ENCODE data around the gene FBXL20. TPM values are rescaled to one million over a fixed set of nuclear protein-coding genes. Genes with fewer than 3 reads are reported as not detected.

The FBXL20 gene
- total and polyA plus RNA-seq, 4 donors: 1.6 to 8.4 (median 5.2) TPM

- H3K27ac ChIP-seq (ENCODE audit: low read depth in 1 of 2, low read length in 2 of 2): no peak overlapping the region
- no peak overlapping the region for H3K9ac ChIP-seq (ENCODE audit: low read depth in 1 of 2, low read length in 2 of 2)
- H3K4me1 ChIP-seq (ENCODE audit: control insufficient read depth in 4 of 4, insufficient read depth in 4 of 4, low read length in 3 of 4): no peaks in the 10 kb centered on the region
- WGBS: 93% methylated on average over 7 of the region's 7 CpGs
- H3K9me3 ChIP-seq (ENCODE audit: control insufficient read depth in 4 of 4, low read length in 3 of 4): no peaks in the 10 kb centered on the region
- peaks cover 0 to 2% (median 0%) of the 10 kb centered on the region in 4 donors for H3K36me3 ChIP-seq (ENCODE audit: control insufficient read depth in 4 of 4, insufficient read depth in 3 of 4, low read depth in 1 of 4, low read length in 3 of 4)
- no peak overlapping the region for H3K4me3 ChIP-seq (ENCODE audit: low read depth in 1 of 3, low read length in 3 of 3)
- no peaks in the 10 kb centered on the region for H3K27me3 ChIP-seq (ENCODE audit: control insufficient read depth in 4 of 4, insufficient read depth in 4 of 4, low read length in 3 of 4)
- TF ChIP-seq ATF3 (IDR thresholded peaks at IDR 0.05) (no peak), NR2F2 (IDR thresholded peaks at IDR 0.05) (no peak), FOXA2 (IDR thresholded peaks at IDR 0.05) (no peak), HNF4A (conservative IDR thresholded peaks at IDR 0.05) (no peak), RAD21 (IDR thresholded peaks at IDR 0.05) (no peak), HNF4G (IDR thresholded peaks at IDR 0.05) (no peak), SP1 (IDR thresholded peaks at IDR 0.05) (no peak), REST (IDR thresholded peaks at IDR 0.05) (no peak), MAX (IDR thresholded peaks at IDR 0.05) (no peak), YY1 (IDR thresholded peaks at IDR 0.05) (no peak), GABPA (IDR thresholded peaks at IDR 0.05 in 1 of 2, conservative IDR thresholded peaks at IDR 0.05 in 1 of 2) (no peak), RXRA (IDR thresholded peaks at IDR 0.05) (no peak), ZBTB33 (IDR thresholded peaks at IDR 0.05) (no peak), TAF1 (conservative IDR thresholded peaks at IDR 0.05) (no peak), FOXA1 (IDR thresholded peaks at IDR 0.05) (no peak), JUND (IDR thresholded peaks at IDR 0.05) (no peak), EGR1 (IDR thresholded peaks at IDR 0.05; ENCODE audit: low read depth in 2 of 2) (no peak)
- no peak for DNase-seq (ENCODE audit: low spot score)
Observed at GRCh38 chr17:39305978-39306377, 95.4 kb downstream of the FBXL20 start.

GRCh38 chr17:39304188-39304587 lies 97.2 kb downstream of the FBXL20 start:
- DNase-seq (ENCODE audit: low spot score): no peak
- Histone ChIP-seq H3K9ac (ENCODE audit: low read depth in 1 of 2, low read length in 2 of 2) (no peak overlapping the region), H3K4me1 (ENCODE audit: control insufficient read depth in 4 of 4, insufficient read depth in 4 of 4, low read length in 3 of 4) (no peaks in the 10 kb centered on the region), H3K36me3 (ENCODE audit: control insufficient read depth in 4 of 4, insufficient read depth in 3 of 4, low read depth in 1 of 4, low read length in 3 of 4) (peaks cover 0 to 3% (median under 1%) of the 10 kb centered on the region in 4 donors), H3K9me3 (ENCODE audit: control insufficient read depth in 4 of 4, low read length in 3 of 4) (no peaks in the 10 kb centered on the region), H3K27me3 (ENCODE audit: control insufficient read depth in 4 of 4, insufficient read depth in 4 of 4, low read length in 3 of 4) (no peaks in the 10 kb centered on the region), H3K27ac (ENCODE audit: low read depth in 1 of 2, low read length in 2 of 2) (no peak overlapping the region), H3K4me3 (ENCODE audit: low read depth in 1 of 3, low read length in 3 of 3) (no peak overlapping the region)
- no peak for TF ChIP-seq ATF3 (IDR thresholded peaks at IDR 0.05)
- no peak for TF ChIP-seq FOXA1 (IDR thresholded peaks at IDR 0.05)
- no peak for TF ChIP-seq NR2F2 (IDR thresholded peaks at IDR 0.05)
- TF ChIP-seq RXRA (IDR thresholded peaks at IDR 0.05): no peak
- no peak for TF ChIP-seq ZBTB33 (IDR thresholded peaks at IDR 0.05)
- TF ChIP-seq GABPA (IDR thresholded peaks at IDR 0.05 in 1 of 2, conservative IDR thresholded peaks at IDR 0.05 in 1 of 2): no peak
- no peak for TF ChIP-seq JUND (IDR thresholded peaks at IDR 0.05)
- no peak for TF ChIP-seq SP1 (IDR thresholded peaks at IDR 0.05)
- no peak for TF ChIP-seq FOXA2 (IDR thresholded peaks at IDR 0.05)
- TF ChIP-seq YY1 (IDR thresholded peaks at IDR 0.05): no peak
- TF ChIP-seq HNF4A (conservative IDR thresholded peaks at IDR 0.05): no peak
- TF ChIP-seq RAD21 (IDR thresholded peaks at IDR 0.05): no peak
- no peak for TF ChIP-seq HNF4G (IDR thresholded peaks at IDR 0.05)
- no peak for TF ChIP-seq CTCF (IDR thresholded peaks at IDR 0.05; ENCODE audit: low read depth, low read length, missing input control)
- TF ChIP-seq MAX (IDR thresholded peaks at IDR 0.05): no peak
- WGBS: 87% methylated on average over 1 of the region's 1 CpG

All from liver (tissue), 9 donors.